Esophagus squamous epithelium (tissue), 4 donors: ENCODE results near the gene PAX8.

Experiments used
- CTCF ChIP-seq, 6 experiments: fragments of 450-650 bp in 4 of 6; fragments of 200-600 bp in 2 of 6; sonication (generic) in 2 of 6; IDR thresholded peaks; one replicate each; pipeline ENCODE4 v1.5.1; 2016 to 2019; ENCODE audit warnings: antibody characterized with exemption in 6 of 6, mild to moderate bottlenecking in 4 of 6, moderate library complexity in 4 of 6
- POLR2A ChIP-seq, 4 donors: fragments of 450-650 bp; IDR thresholded peaks; one replicate each; pipeline ENCODE4 v1.6.1; 2017; ENCODE audit warnings: antibody characterized with exemption in 4 of 4, mild to moderate bottlenecking in 4 of 4, moderate library complexity in 3 of 4

GRCh38 chr2:113167115-113167932, 111.4 kb downstream of the PAX8 start:
- no peak for TF ChIP-seq CTCF (IDR thresholded peaks at IDR 0.05)
- TF ChIP-seq POLR2A (IDR thresholded peaks at IDR 0.05): no peak
